ENCODE data around the gene SIGLEC7. TPM values are rescaled to one million over a fixed set of nuclear protein-coding genes. Genes with fewer than 3 reads are reported as not detected.

The SIGLEC7 gene
- total and polyA plus RNA-seq, 10 donors: 6.8 to 59.9 (median 26.5) TPM

DNA sequence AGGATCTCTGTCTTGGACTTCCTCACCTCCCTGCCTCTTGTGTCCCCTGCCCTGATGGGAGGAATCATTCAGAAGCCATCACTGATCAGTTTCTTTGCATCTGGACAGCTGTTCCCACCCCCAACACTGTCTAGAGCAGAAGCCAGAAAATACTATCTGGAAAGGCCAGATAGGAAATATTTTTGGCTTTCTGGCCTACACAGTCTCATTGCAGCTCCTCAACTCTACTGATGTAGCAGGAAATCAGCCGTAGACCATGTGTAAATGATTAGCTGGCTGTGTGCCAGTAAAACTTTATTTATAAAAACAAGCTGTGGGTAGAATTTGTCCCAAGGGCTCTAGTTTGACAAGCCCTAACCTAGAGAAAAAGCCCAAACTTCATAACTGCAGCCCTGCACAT lies 5.6 kb downstream of the SIGLEC7 start:
- intact Hi-C loops (cut with DNase I; ENCODE audit: low total_unique reads): no loop called here
- WGBS, 5 donors: 39 to 61% (median 42%) methylated on average over 1 of the region's 1 CpG
- no peaks in the 10 kb centered on the region for H3K9me3 ChIP-seq

DNA sequence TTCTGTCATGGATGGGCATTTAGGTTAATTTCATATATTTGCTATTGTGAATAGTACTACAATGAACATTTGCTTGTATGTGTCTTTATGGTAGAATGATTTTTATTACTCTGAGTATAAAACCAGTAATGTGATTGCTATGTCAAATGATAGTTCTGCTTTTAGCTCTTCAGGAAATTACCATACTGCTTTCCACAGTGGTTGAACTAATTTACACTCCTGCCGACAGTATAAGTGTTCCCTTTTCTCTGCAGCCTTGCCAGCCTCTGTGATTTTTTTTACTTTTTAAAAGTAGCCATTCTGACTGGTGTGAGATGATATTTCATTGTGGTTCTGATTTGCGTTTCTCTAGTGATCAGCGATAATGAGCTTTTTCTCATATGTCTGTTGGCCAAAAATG lies 6.5 kb downstream of the SIGLEC7 start:
- H3K27ac ChIP-seq: peak overlapping the region in 7 of 8 donors; percentile 12 to 72 (median 53)
- no peak overlapping the region for H3K4me3 ChIP-seq
- DNase-seq: no peak
- H3K4me1 ChIP-seq: peaks cover 0 to 59% (median 7%) of the 10 kb centered on the region in 6 donors
- peaks cover 0 to 17% (median 0%) of the 10 kb centered on the region in 6 donors for H3K36me3 ChIP-seq
- intact Hi-C loops (cut with DNase I; ENCODE audit: low total_unique reads): no loop called here
- H3K9me3 ChIP-seq: no peaks in the 10 kb centered on the region
- peaks cover 0 to 39% (median 0%) of the 10 kb centered on the region in 7 donors for H3K27me3 ChIP-seq (replicated peaks in 1 of 7)
- WGBS, 5 donors: 25 to 42% (median 29%) methylated on average over 3 of the region's 3 CpGs
- TF ChIP-seq CTCF (IDR thresholded peaks at IDR 0.05 in 8 of 11, conservative IDR thresholded peaks at IDR 0.05 in 3 of 11): no peak
- TF ChIP-seq POLR2A (IDR thresholded peaks at IDR 0.05): no peak
- TF ChIP-seq POLR2AphosphoS5 (IDR thresholded peaks at IDR 0.05): no peak

More for the DNA sequence above, 5.6 kb downstream of the SIGLEC7 start:
- Histone ChIP-seq H3K4me1 (peaks cover 0 to 66% (median 7%) of the 10 kb centered on the region in 6 donors), H3K27ac (peak overlapping the region in 5 of 8 donors; percentile 15 to 72 (median 53)), H3K36me3 (peaks cover 0 to 9% (median 0%) of the 10 kb centered on the region in 6 donors), H3K4me3 (no peak overlapping the region), H3K27me3 (replicated peaks in 1 of 7) (peaks cover 0 to 35% (median 0%) of the 10 kb centered on the region in 7 donors)
- TF ChIP-seq POLR2AphosphoS5 (IDR thresholded peaks at IDR 0.05): no peak
- DNase-seq: no peak

GRCh38 chr19:51150627-51151026 lies 8.5 kb downstream of the SIGLEC7 start:
- Histone ChIP-seq H3K27me3 (replicated peaks in 1 of 7) (peaks cover 0 to 32% (median 0%) of the 10 kb centered on the region in 7 donors), H3K36me3 (peaks cover 0 to 36% (median 0%) of the 10 kb centered on the region in 6 donors), H3K9me3 (no peaks in the 10 kb centered on the region), H3K4me3 (no peak overlapping the region), H3K4me1 (peaks cover 0 to 40% (median 7%) of the 10 kb centered on the region in 6 donors), H3K27ac (peak overlapping the region in 1 of 8 donors; percentile 51)
- TF ChIP-seq POLR2A (IDR thresholded peaks at IDR 0.05) (no peak), CTCF (IDR thresholded peaks at IDR 0.05 in 8 of 11, conservative IDR thresholded peaks at IDR 0.05 in 3 of 11) (no peak), POLR2AphosphoS5 (IDR thresholded peaks at IDR 0.05) (no peak)
- no peak for DNase-seq
- WGBS, 5 donors: 45 to 68% (median 66%) methylated on average over 3 of the region's 3 CpGs
- intact Hi-C loops (cut with DNase I; ENCODE audit: low total_unique reads): no loop called here

- WGBS, 5 donors: 73 to 90% (median 83%) methylated on average over 2 of the region's 2 CpGs
- H3K4me3 ChIP-seq: no peak overlapping the region
- intact Hi-C loops (cut with DNase I; ENCODE audit: low total_unique reads): no loop called here
Measured at GRCh38 chr19:51156710-51157109, 14.6 kb downstream of the SIGLEC7 start.

More at GRCh38 chr19:51156710-51157109, 14.6 kb downstream of the SIGLEC7 start:
- no peaks in the 10 kb centered on the region for H3K9me3 ChIP-seq
- H3K36me3 ChIP-seq: peaks cover 0 to 27% (median 0%) of the 10 kb centered on the region in 6 donors
- DNase-seq: no peak
- H3K27ac ChIP-seq: no peak overlapping the region
- peaks cover 0 to 12% (median 6%) of the 10 kb centered on the region in 6 donors for H3K4me1 ChIP-seq
- peaks cover 0 to 40% (median 0%) of the 10 kb centered on the region in 7 donors for H3K27me3 ChIP-seq (replicated peaks in 1 of 7)
- TF ChIP-seq CTCF (IDR thresholded peaks at IDR 0.05 in 8 of 11, conservative IDR thresholded peaks at IDR 0.05 in 3 of 11) (no peak), POLR2AphosphoS5 (IDR thresholded peaks at IDR 0.05) (no peak), POLR2A (IDR thresholded peaks at IDR 0.05) (no peak)

All from spleen (tissue), 11 donors.